GM10248 (cell line): ENCODE data around the gene CXCL11.
"Not testable (repeated sequence)": the region's sequence is repeated elsewhere in the genome, so short reads cannot be mapped to it uniquely, and the experiment has no call there.

Experiments used
- CTCF ChIA-PET: fragments of 300-600 bp; sonication (Branson Sonifier 250); formaldehyde crosslinking; extraction: SDS; loops from one replicate; lab custom pipeline; 2021; ENCODE audit warnings: antibody characterized with exemption; lab: Yijun Ruan, JAX
- POLR2A ChIA-PET: fragments of 350-650 bp; sonication (Branson Sonifier 250); formaldehyde crosslinking; extraction: SDS; loops from one replicate; lab custom pipeline; 2020; ENCODE audit warnings: antibody characterized with exemption; lab: Yijun Ruan, JAX
- DNase-seq: peaks from one replicate; pipeline ENCODE4 v3.0.0; 2012; ENCODE audit errors: extremely low spot score
- TF ChIP-seq, protein P1 (sequence below): IDR thresholded peaks from 2 replicates; pipeline ENCODE4 v1.5.1; 2012; ENCODE audit warnings: mild to moderate bottlenecking, low read depth; ENCODE audit errors: extremely low read depth, missing control alignments, control extremely low read depth

CXCL11 gene

DNA sequence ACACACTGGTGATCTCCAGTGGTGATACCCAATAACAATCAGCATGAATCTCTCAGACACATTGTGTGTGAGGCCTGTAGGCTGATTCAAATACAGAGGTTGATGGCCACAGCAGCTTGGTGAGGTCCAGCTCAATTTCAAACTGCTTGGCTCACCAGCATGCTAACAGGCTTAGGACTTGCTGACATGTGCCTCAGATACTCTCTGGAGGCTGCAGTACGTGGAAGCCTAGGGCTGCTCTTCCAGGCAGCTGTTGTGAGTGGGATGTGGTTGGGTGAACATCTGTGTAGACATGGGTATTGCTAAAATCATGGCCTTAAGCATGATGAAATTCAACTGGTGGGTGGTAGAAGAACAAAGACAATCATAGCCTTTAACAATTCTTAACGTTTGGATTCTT, 32.8 kb downstream of the CXCL11 start:
- TF ChIP-seq, protein P1, sequence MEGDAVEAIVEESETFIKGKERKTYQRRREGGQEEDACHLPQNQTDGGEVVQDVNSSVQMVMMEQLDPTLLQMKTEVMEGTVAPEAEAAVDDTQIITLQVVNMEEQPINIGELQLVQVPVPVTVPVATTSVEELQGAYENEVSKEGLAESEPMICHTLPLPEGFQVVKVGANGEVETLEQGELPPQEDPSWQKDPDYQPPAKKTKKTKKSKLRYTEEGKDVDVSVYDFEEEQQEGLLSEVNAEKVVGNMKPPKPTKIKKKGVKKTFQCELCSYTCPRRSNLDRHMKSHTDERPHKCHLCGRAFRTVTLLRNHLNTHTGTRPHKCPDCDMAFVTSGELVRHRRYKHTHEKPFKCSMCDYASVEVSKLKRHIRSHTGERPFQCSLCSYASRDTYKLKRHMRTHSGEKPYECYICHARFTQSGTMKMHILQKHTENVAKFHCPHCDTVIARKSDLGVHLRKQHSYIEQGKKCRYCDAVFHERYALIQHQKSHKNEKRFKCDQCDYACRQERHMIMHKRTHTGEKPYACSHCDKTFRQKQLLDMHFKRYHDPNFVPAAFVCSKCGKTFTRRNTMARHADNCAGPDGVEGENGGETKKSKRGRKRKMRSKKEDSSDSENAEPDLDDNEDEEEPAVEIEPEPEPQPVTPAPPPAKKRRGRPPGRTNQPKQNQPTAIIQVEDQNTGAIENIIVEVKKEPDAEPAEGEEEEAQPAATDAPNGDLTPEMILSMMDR: no peak
- CTCF ChIA-PET: interaction anchor here (1.0 to 1.3 kb wide), 2 partner anchors 64 to 107 kb away, joined by 3 to 4 read pairs; no protein-coding TSS in a partner anchor
- DNase-seq: no peak
- POLR2A ChIA-PET: no interaction called here

DNA sequence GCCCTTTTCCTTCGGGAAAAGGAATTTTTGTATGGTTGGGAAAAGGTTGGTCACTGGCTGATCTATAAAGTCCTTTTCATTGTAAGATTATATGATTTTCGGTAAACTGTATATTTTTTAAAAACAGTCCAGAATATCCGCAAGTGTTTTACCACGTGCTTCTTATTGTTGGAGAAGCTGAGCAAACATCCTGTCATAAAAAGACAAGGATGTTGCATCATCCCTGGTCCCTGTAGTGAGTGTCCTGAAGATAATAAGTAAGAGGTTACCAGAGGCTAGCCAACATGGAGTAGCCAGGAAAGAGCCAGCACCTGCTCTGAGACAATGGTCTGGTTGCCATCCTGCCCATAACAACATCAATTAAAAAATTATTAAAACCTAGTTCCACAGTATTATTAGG, 33.7 kb downstream of the CXCL11 start:
- POLR2A ChIA-PET: no interaction called here
- TF ChIP-seq, protein P1: no peak
- CTCF ChIA-PET: interaction anchor here (1.0 to 1.3 kb wide), 2 partner anchors 65 to 106 kb away, joined by 3 to 4 read pairs; no protein-coding TSS in a partner anchor
- DNase-seq: no peak

DNA sequence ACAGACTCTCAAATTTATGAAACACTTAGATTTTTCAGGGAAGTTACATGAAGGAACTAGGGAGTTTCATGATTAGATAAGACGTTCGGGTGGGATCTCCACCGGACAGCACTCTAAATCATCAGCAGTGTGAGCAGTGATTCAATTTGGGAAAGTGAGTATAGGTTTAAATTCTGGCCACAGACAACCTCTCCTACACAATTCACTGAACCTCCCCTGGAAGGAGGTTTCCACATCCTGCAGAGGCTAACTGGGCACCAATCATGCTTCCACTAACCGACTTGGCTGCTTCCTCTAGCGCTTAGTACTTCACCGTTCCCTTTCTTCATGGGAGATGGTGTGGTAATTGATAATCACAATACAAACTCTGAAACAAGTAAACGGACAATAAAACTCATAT, 34.2 kb downstream of the CXCL11 start:
- POLR2A ChIA-PET: no interaction called here

DNA sequence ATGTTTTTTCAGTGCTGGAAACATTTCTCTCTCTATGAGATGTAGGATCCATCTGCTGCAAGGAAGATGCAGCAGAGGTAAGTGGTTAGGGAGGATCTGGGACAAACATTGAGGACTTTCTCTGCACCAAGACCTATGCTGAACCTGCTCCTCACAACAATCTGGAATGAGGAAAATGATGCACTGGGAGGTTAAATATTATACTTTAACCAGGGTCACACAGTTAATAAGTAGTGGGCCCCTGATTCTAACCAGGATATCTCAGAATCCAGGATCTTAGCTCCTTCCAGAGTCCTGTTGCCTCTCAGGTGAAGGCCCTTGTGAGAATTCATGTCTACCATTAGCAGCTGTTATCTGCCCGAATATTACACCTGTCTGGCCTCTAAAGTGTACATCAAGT, 35.6 kb downstream of the CXCL11 start:
- POLR2A ChIA-PET: no interaction called here
- DNase-seq: no peak
- CTCF ChIA-PET: interaction anchor here (1.1 to 2.1 kb wide), 6 partner anchors 12 to 179 kb away, joined by 3 to 5 read pairs (median 4); no protein-coding TSS in a partner anchor

More for the DNA sequence above, 34.2 kb downstream of the CXCL11 start:
- no peak for DNase-seq
- CTCF ChIA-PET: no interaction called here
- TF ChIP-seq, protein P1: no peak

DNA sequence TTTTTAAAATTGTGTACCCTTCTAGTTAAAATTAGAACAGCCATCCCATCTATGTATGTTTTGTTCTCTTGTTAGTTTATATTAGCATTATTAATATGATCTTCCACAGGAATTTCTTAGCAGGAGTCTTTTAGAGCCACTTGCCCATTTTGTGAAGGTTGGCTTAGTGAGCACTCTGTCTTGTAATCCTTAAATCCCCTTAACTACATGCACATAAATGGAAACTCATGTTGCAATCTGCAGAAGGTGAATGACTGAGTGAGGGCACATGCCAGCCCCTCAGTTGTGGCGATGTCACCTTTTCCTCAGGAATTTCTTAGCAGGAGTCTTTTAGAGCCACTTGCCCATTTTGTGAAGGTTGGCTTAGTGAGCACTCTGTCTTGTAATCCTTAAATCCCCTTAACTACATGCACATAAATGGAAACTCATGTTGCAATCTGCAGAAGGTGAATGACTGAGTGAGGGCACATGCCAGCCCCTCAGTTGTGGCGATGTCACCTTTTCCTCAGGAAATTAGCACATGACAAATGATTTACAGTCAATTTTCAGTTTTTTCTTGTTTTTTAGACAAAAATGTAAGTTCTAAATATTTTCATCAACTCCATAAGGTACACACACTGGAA, 37.2 kb downstream of the CXCL11 start:
- CTCF ChIA-PET: interaction anchor here (1.0 to 4.6 kb wide), 3 partner anchors 14 to 69 kb away, joined by 4 to 39 read pairs (median 5); no protein-coding TSS in a partner anchor
- DNase-seq, POLR2A ChIA-PET: not testable (repeated sequence)

More for the DNA sequence above, 35.6 kb downstream of the CXCL11 start:
- TF ChIP-seq, protein P1: no peak

DNA sequence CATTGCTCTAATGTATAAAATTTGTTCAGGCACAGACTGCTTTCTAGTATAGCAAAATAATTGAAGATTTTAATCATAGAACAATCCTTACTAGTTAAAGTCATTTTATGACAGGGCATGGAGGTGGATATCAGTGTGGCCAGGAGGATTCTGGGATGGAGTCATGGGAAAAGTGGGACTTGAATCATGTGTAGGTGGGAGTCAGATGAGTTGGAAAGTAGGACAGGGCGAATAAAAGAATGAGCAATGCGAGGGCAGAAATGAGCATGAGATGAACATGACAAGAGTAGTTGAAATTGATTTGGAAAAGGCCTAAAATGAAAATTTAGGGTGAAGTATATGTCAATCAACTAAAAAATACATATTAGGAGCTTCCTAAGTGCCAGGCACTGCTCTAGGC, 37.9 kb downstream of the CXCL11 start:
- CTCF ChIA-PET: interaction anchor here (2.7 to 4.6 kb wide), 3 partner anchors 65 to 71 kb away, joined by 10 to 43 read pairs (median 39); no protein-coding TSS in a partner anchor
- TF ChIP-seq, protein P1: no peak
- POLR2A ChIA-PET: no interaction called here
- no peak for DNase-seq

DNA sequence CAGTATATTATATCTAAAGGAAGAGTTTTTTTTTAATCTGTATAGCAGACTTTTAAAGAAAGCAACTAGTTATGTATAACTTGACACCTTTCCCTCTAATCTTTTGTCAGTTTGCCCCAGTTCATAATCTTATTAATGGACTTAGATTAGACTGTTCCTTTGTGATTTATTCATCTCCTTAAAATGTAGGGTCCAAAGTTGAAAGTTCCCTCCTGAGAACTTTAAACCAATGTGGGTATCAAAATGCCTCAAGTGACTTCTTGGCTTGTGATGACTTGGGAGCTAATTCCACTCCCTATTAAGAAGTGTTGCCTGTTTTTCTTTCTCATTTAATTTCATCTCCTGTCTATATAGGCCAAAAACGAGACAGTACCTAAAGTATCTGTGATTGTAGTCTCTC, 38.8 kb downstream of the CXCL11 start:
- no peak for DNase-seq
- TF ChIP-seq, protein P1: no peak
- POLR2A ChIA-PET: no interaction called here
- CTCF ChIA-PET: interaction anchor here (0.7 to 4.6 kb wide), 19 partner anchors 12 to 152 kb away, joined by 3 to 43 read pairs (median 11); partner anchors contain the start of gene NUP54
